Right atrium auricular region (tissue), 2 donors: ENCODE measurements around the gene CSGALNACT2. TPM values are rescaled to one million over a fixed set of nuclear protein-coding genes. Genes with fewer than 3 reads are reported as not detected.
A peak's percentile ranks its signal among the peaks of the same experiment; 100 is the strongest.

ENCODE experiments used
- DNase-seq: peaks from one replicate; pipeline ENCODE4 v3.0.0-alpha.2; 2019; ENCODE audit warnings: low spot score
- H3K27ac ChIP-seq, 2 donors: fragments of 200-600 bp; sonication (generic); 1 replicate in 1 of 2; 2 replicates in 1 of 2; pipeline ENCODE4 v1.5.1; 2016 to 2019
- H3K27me3 ChIP-seq, 2 donors: fragments of 200-600 bp; sonication (generic); one replicate each; pipeline versions ENCODE4 v1.5.1 to v1.6.0; 2017 to 2019
- H3K36me3 ChIP-seq: fragments of 200-600 bp; sonication (generic); one replicate; pipeline ENCODE4 v1.5.1; 2016
- H3K4me1 ChIP-seq, 2 donors: fragments of 200-600 bp; sonication (generic); one replicate each; pipeline versions ENCODE4 v1.5.1 to v1.6.0; 2017 to 2019
- H3K4me3 ChIP-seq, 2 donors: fragments of 200-600 bp; sonication (generic); 1 replicate in 1 of 2; 2 replicates in 1 of 2; pipeline ENCODE4 v1.5.1; 2017 to 2019; ENCODE audit warnings: mild to moderate bottlenecking in 1 of 2, moderate library complexity in 1 of 2
- H3K9me3 ChIP-seq, 2 donors: fragments of 200-600 bp; sonication (generic); one replicate each; pipeline ENCODE4 v1.5.1; 2019
- total RNA-seq, 2 donors: library from RNA; depleted of rRNA; stranded (reverse); fragments of >200 nt; gene quantifications; one replicate each; pipeline ENCODE4 v1.1.0, GENCODE V29; 2016
- TF ChIP-seq, protein P1 (sequence below), 2 donors: fragments of 200-600 bp; sonication (generic); IDR thresholded peaks; one replicate each; pipeline ENCODE4 v1.5.1; 2019; ENCODE audit warnings: antibody characterized with exemption in 2 of 2

Gene CSGALNACT2
- total RNA-seq, 2 donors from 2014 or later: 10.0 to 14.9 TPM

DNA sequence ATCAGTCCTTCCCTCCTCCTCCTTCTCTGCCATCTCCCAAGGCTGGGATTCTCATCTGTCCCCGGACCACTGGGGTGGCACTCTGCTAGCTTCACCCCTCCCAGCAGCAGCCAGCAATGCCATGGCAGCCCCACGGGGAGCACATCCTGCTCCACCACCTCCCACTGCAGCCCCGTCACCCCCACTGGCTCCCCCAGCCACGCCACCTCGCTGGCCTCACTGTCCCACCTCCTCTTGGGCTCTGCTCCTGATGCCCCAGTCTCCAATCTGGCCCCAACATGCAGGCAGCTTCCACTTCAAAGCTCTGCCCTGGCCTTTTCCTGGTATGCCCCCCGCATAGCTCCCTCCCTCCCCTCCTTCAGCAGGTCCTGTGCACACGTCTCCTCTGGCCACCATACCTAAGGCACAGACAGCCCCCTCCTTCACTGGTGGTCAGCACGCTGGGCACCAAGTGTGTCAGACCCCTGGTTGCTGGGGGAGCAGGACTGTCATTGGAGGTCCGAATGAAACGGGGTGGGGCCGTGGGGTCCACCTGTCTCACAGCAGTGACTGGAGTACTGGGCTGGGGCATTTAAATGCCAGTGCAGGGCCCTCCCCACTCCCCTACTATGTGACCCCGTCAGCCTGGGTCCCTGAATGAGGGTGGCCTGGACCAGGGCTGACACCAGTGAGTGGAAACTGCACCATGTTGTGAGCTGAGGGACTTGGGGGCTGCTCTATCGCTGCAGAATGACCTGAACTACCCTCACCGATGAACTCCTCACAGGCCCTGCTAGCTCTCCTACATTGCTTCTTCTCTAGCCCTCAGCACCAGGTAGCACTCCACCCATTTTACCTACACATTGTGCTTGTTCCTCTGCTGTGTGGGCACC is 89.9 kb downstream of the CSGALNACT2 start:
- Histone ChIP-seq H3K27me3 (peaks cover 0 to 4% of the 10 kb centered on the region in 2 donors), H3K4me1 (peaks cover 0 to 10% of the 10 kb centered on the region in 2 donors), H3K4me3 (no peak overlapping the region), H3K27ac (no peak overlapping the region), H3K36me3 (no peaks in the 10 kb centered on the region), H3K9me3 (no peaks in the 10 kb centered on the region)
- DNase-seq: no peak
- TF ChIP-seq, protein P1, sequence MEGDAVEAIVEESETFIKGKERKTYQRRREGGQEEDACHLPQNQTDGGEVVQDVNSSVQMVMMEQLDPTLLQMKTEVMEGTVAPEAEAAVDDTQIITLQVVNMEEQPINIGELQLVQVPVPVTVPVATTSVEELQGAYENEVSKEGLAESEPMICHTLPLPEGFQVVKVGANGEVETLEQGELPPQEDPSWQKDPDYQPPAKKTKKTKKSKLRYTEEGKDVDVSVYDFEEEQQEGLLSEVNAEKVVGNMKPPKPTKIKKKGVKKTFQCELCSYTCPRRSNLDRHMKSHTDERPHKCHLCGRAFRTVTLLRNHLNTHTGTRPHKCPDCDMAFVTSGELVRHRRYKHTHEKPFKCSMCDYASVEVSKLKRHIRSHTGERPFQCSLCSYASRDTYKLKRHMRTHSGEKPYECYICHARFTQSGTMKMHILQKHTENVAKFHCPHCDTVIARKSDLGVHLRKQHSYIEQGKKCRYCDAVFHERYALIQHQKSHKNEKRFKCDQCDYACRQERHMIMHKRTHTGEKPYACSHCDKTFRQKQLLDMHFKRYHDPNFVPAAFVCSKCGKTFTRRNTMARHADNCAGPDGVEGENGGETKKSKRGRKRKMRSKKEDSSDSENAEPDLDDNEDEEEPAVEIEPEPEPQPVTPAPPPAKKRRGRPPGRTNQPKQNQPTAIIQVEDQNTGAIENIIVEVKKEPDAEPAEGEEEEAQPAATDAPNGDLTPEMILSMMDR (IDR thresholded peaks at IDR 0.05): no peak

DNA sequence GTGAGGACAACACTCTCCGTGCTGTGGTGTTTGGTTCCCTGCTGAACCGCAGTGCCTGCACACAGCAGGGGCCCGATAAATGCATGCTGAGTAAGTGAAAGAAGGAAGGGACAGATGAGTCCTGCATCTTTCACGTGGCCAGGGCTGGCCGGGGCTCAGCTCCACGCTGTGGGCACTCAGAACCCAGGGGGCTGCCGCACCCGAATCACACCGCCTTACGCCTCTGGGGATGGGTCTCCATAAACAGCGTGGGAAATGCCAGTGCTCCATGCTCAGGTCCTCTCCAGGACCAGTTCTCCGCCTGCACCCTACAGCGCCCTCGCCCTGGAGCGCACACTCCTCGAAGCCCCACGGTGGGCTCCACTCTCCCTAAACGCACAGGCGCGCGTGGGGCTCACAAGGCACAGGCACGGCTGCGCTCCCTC is 90.5 kb downstream of the CSGALNACT2 start:
- no peak for DNase-seq

DNA sequence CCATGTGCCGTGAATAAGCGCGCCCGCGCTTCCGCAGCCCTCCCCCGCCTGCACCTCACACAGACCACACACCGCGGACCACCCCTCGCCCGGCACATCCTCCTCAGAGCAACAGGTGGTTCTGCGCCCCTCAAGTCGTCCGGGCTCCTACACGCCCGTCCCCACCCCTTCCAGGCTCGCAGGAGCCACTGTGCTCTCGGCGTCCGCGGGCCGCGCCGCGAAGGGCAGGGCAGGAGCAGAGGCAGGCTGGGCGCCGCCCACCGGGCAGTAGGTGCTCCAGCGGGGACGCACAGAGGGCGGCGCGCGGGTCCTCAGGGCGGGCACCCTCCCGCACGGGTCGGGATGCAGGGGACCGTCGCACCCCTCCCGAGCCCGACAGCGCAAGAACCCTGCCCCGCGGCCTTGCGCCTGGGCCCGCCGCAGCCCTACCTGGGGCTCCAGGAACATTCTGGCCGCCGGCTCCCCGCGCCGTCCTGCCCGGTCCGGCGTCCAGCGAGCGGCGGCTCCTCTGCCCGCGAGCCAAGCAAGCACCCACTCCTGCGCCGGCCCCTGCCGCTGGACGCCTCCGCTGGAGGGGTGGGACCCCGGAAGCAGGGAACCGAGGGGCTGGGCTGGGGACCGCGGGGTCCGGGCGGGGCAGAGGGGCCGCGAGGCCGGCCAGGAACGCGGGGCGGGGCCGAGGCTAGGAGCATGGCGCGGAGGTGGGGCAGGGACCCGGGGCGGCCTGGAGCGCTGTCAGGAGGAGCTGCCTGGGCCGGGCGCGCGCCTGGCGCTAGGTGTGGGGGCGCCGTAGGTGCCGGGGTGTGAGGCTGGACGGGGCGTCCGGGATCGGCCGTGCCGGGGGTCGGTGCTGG is 91.2 kb downstream of the CSGALNACT2 start:
- TF ChIP-seq, protein P1 (IDR thresholded peaks at IDR 0.05): no peak
- H3K4me3 ChIP-seq: peak overlapping the region; percentile 32 to 46
- H3K4me1 ChIP-seq: peaks cover 0 to 10% of the 10 kb centered on the region in 2 donors
- H3K36me3 ChIP-seq: no peaks in the 10 kb centered on the region
- H3K27me3 ChIP-seq: peaks cover 0 to 4% of the 10 kb centered on the region in 2 donors
- no peak overlapping the region for H3K27ac ChIP-seq
- DNase-seq: no peak
- no peaks in the 10 kb centered on the region for H3K9me3 ChIP-seq

More for the DNA sequence above, 90.5 kb downstream of the CSGALNACT2 start:
- Histone ChIP-seq H3K4me1 (peaks cover 0 to 10% of the 10 kb centered on the region in 2 donors), H3K36me3 (no peaks in the 10 kb centered on the region), H3K27me3 (peaks cover 0 to 4% of the 10 kb centered on the region in 2 donors), H3K9me3 (no peaks in the 10 kb centered on the region), H3K4me3 (peak overlapping the region in 1 of 2 donors; percentile 46), H3K27ac (no peak overlapping the region)
- TF ChIP-seq, protein P1 (IDR thresholded peaks at IDR 0.05): no peak

DNA sequence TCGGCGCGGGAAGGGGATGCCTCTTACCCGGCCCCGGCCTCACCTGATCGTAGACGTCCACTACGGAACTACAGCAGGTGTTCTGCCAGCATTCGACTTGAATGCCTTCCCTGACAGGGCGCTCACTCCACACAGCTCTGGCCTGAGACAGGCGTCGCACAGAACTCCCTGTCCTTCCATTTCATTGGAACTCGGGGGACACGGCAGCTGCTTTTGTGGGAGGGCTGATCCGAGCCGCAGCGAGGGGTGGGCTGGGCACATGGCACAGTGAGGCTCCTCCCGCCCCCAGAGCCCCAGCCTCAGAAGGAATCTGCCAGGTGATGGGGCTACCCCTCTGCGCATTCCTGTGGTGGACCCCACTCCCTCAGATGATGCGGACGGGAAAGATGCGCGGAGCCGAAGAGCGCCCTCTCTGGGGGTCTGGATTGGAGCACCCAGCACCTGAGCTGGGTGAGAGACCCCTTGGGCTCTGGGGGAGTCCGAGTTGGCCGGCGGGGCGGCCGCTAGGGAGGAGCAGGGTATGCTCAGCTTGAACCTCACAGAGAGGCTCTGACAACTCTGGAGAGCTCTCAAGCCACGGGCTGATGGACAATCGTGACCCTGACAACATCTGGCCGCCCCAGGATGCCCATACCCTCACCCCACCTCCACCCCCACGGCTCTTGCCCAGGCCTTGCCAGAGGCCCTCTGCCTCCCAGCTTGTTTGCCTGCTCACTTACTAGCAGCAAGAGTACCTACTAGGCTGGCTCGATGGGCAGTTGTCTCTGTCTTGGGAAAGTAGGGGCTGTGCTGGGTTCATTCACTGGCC is 92.1 kb downstream of the CSGALNACT2 start:
- Histone ChIP-seq H3K4me1 (peaks cover 0 to 10% of the 10 kb centered on the region in 2 donors), H3K27ac (no peak overlapping the region), H3K4me3 (peak overlapping the region in 1 of 2 donors; percentile 46), H3K27me3 (peaks cover 0 to 4% of the 10 kb centered on the region in 2 donors), H3K9me3 (no peaks in the 10 kb centered on the region), H3K36me3 (no peaks in the 10 kb centered on the region)
- DNase-seq: no peak
- TF ChIP-seq, protein P1 (IDR thresholded peaks at IDR 0.05): no peak

DNA sequence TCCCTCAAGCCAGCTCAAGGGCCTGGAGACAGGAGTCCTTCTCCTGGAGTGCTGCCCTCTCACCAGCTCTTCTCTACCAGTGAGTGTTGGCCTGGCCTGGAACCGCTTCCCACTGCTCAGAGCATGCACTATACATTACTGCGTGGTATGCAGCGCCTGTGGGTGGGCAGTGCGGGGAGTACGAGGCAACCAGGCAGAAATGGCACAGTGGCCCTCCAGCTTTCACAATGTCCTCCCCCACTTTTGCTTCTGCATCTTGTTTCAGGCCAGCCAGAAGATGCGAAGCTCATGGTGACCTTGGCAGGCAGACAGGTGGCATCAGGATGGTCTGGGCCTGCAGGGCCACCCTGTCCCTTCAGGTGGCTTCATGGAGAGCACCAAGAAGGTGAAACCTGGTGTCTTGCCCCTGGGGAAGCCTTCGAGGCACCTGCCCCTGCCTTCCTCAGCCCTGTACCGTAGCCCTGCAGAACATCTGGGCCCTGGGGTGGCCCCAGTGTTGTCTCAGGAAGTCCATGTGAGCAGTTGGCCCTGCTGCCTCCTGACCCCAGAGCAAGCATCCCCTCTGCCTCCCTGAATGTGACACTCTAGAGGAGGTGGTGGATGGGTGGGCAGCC is 92.8 kb downstream of the CSGALNACT2 start:
- peaks cover 0 to 4% of the 10 kb centered on the region in 2 donors for H3K27me3 ChIP-seq
- TF ChIP-seq, protein P1 (IDR thresholded peaks at IDR 0.05): no peak
- H3K4me3 ChIP-seq: no peak overlapping the region
- H3K36me3 ChIP-seq: no peaks in the 10 kb centered on the region
- peaks cover 0 to 10% of the 10 kb centered on the region in 2 donors for H3K4me1 ChIP-seq
- no peaks in the 10 kb centered on the region for H3K9me3 ChIP-seq
- DNase-seq: no peak
- no peak overlapping the region for H3K27ac ChIP-seq
